Neural crest cell (in vitro differentiated cells): ENCODE data around the gene ATP2B1. TPM values are rescaled to one million over a fixed set of nuclear protein-coding genes. Genes with fewer than 3 reads are reported as not detected.

Experiments
- DNase-seq: peaks from one replicate; pipeline ENCODE4 v3.0.0; 2021; ENCODE audit warnings: low read depth, mixed read lengths, low spot score
- H3K27ac Mint-ChIP-seq: one replicate; pipeline ENCODE4 v1.8.0; 2021; ENCODE audit warnings: mild to moderate bottlenecking, mixed read lengths; ENCODE audit not compliant: unreplicated experiment
- H3K27me3 Mint-ChIP-seq: 2 replicates; pipeline ENCODE4 v1.8.0; 2021; ENCODE audit warnings: low read depth, mild to moderate bottlenecking, mixed read lengths
- H3K36me3 Mint-ChIP-seq: 2 replicates; pipeline ENCODE4 v1.8.0; 2021; ENCODE audit warnings: low read depth, mild to moderate bottlenecking, mixed read lengths
- H3K4me1 Mint-ChIP-seq: 2 replicates; pipeline ENCODE4 v1.8.0; 2021; ENCODE audit warnings: mixed read lengths
- H3K4me3 Mint-ChIP-seq: one replicate; pipeline ENCODE4 v1.8.0; 2021; ENCODE audit warnings: mild to moderate bottlenecking, mixed read lengths
- H3K9me3 Mint-ChIP-seq: 2 replicates; pipeline ENCODE4 v1.8.0; 2021; ENCODE audit warnings: mixed read lengths
- CTCF ChIP-seq: fragments of 200-600 bp; sonication (generic); conservative IDR thresholded peaks from 2 replicates; pipeline ENCODE4 v1.5.0; 2021; ENCODE audit warnings: antibody characterized with exemption, mild to moderate bottlenecking
- total RNA-seq: library from RNA; stranded (reverse); gene quantifications from 2 replicates; pipeline ENCODE4 v1.2.1, GENCODE V29; 2021

ATP2B1 gene
- total RNA-seq, 1 donor from 2014 or later = 50.8 TPM

- H3K4me1 Mint-ChIP-seq = peaks cover 7% of the 10 kb centered on the region
- peaks cover 9% of the 10 kb centered on the region for H3K9me3 Mint-ChIP-seq
- no peak overlapping the region for H3K4me3 Mint-ChIP-seq
- H3K36me3 Mint-ChIP-seq = peaks cover 19% of the 10 kb centered on the region
- H3K27me3 Mint-ChIP-seq = no peaks in the 10 kb centered on the region
- DNase-seq = no peak
- H3K27ac Mint-ChIP-seq = no peak overlapping the region
- no peak for TF ChIP-seq CTCF
Observed at GRCh38 chr12:89736995-89737394, 28.4 kb upstream of the ATP2B1 start.

DNA sequence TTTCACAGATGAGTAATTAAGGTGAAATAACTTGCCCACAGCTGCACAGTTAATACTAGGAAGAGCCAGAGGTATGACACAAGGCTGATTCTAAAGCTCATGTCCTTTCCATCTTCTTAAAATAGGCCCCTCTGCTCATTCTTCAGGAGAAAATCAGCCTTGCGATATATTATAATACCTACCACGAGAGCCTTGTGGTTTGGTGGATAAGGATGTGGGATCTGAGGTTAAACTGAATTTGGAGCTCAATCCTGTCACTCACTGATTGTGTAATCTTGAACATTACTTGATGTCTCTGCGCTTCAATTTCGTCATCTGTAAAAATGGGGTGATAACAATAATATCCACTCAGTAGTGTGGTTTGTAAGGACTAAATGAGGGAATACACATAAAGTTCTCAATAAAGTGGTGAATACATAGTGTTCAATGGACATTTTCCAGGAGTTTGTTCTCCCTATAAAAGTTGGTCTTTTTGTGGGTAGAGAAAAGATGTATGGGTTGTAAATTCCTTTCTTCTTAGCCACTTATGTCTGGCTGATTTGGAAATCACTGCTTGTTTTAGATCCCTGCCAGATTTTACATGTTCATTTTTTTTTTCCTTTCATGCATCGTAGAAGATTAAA is 25.1 kb upstream of the ATP2B1 start:
- no peak for TF ChIP-seq CTCF
- Mint-ChIP-seq H3K36me3 (peaks cover 7% of the 10 kb centered on the region), H3K4me1 (peaks cover 8% of the 10 kb centered on the region), H3K27ac (no peak overlapping the region), H3K9me3 (peaks cover 2% of the 10 kb centered on the region), H3K4me3 (no peak overlapping the region), H3K27me3 (no peaks in the 10 kb centered on the region)
- no peak for DNase-seq

- Mint-ChIP-seq H3K4me3 (no peak overlapping the region), H3K4me1 (peaks cover 8% of the 10 kb centered on the region), H3K9me3 (no peaks in the 10 kb centered on the region), H3K27me3 (no peaks in the 10 kb centered on the region), H3K27ac (no peak overlapping the region), H3K36me3 (peaks cover 3% of the 10 kb centered on the region)
- DNase-seq = no peak
- TF ChIP-seq CTCF = no peak
Observed at GRCh38 chr12:89732522-89732921, 23.9 kb upstream of the ATP2B1 start.

- Mint-ChIP-seq H3K36me3 (no peaks in the 10 kb centered on the region), H3K9me3 (no peaks in the 10 kb centered on the region), H3K27ac (no peak overlapping the region), H3K4me3 (no peak overlapping the region), H3K4me1 (peaks cover 8% of the 10 kb centered on the region), H3K27me3 (no peaks in the 10 kb centered on the region)
- no peak for DNase-seq
- no peak for TF ChIP-seq CTCF
Observed at GRCh38 chr12:89731614-89732013, 23.0 kb upstream of the ATP2B1 start.

DNA sequence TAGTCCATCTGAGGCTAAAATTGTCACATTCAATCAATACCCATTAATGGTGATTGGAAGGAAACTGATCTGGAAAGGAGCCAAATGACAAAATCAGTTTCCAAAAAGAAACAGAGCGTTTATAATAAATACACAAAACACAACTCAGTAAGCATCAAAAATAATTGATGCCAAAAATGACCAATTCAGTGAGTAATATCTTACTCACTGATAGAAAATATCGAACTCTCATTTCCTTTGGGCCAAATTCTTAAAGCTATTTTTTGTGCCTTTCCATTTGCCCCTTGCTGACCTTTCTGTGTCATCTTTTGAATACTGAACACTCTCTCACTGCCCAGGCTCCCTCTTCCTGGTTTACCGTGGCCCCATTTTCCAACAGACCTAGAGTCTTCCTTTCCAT is 22.5 kb upstream of the ATP2B1 start:
- DNase-seq = no peak
- no peak overlapping the region for H3K4me3 Mint-ChIP-seq
- peaks cover 8% of the 10 kb centered on the region for H3K4me1 Mint-ChIP-seq
- no peaks in the 10 kb centered on the region for H3K36me3 Mint-ChIP-seq
- H3K27me3 Mint-ChIP-seq = no peaks in the 10 kb centered on the region
- no peak for TF ChIP-seq CTCF
- H3K27ac Mint-ChIP-seq = no peak overlapping the region
- H3K9me3 Mint-ChIP-seq = no peaks in the 10 kb centered on the region
